ENCODE measurements around the gene DLX3. TPM values are rescaled to one million over a fixed set of nuclear protein-coding genes. Genes with fewer than 3 reads are reported as not detected.
A peak's percentile ranks its signal among the peaks of the same experiment; 100 is the strongest.

Gene DLX3
- total and polyA plus RNA-seq, 12 donors: 0.03 to 0.23 (median 0.11) TPM; not detected in 9

- ATAC-seq: peak in 3 of 8 donors; percentile 27 to 43 (median 40)
- Histone ChIP-seq H3K27me3 (peaks cover 29 to 98% (median 93%) of the 10 kb centered on the region in 7 donors), H3K9me3 (no peaks in the 10 kb centered on the region), H3K4me1 (peaks cover 7 to 37% (median 31%) of the 10 kb centered on the region in 9 donors), H3K27ac (peak overlapping the region in 1 of 10 donors; percentile 4), H3K4me3 (peak overlapping the region; percentile 29 to 56 (median 46)), H3K36me3 (no peaks in the 10 kb centered on the region)
- TF ChIP-seq CTCF (IDR thresholded peaks at IDR 0.05): no peak
- intact Hi-C loops (cut with DNase I): loop anchor here in 6 of 10 donors (5.0 to 10.0 kb wide), 3 partner anchors 41 to 289 kb away; partner anchors contain the start of gene SLC35B1 (in 5 of the 6)
- WGBS, 2 donors: 1 to 2% methylated on average over 58 to 77 of the region's 77 CpGs
- DNase-seq: no peak
Observed at GRCh38 chr17:49993423-49994060, 1.5 kb downstream of the DLX3 start.

- no peak for TF ChIP-seq CTCF (IDR thresholded peaks at IDR 0.05)
- peaks cover 29 to 98% (median 94%) of the 10 kb centered on the region in 7 donors for H3K27me3 ChIP-seq
- WGBS, 2 donors: 14 to 19% methylated on average over 23 of the region's 23 CpGs
- intact Hi-C loops (cut with DNase I): loop anchor here in 6 of 10 donors (5.0 to 10.0 kb wide), 3 partner anchors 41 to 288 kb away; partner anchors contain the start of gene SLC35B1 (in 5 of the 6)
- peak overlapping the region in 1 of 10 donors; percentile 4 for H3K27ac ChIP-seq
- H3K9me3 ChIP-seq: no peaks in the 10 kb centered on the region
- no peaks in the 10 kb centered on the region for H3K36me3 ChIP-seq
- ATAC-seq (no peak), DNase-seq (no peak)
- H3K4me3 ChIP-seq: peak overlapping the region; percentile 29 to 56 (median 46)
- H3K4me1 ChIP-seq: peaks cover 7 to 39% (median 30%) of the 10 kb centered on the region in 9 donors
Observed at GRCh38 chr17:49992933-49993422, 2.0 kb downstream of the DLX3 start.

GRCh38 chr17:49992191-49992932 lies 2.7 kb downstream of the DLX3 start:
- intact Hi-C loops (cut with DNase I): loop anchor here in 6 of 10 donors (5.0 to 10.0 kb wide), 3 partner anchors 40 to 288 kb away; partner anchors contain the start of gene SLC35B1 (in 5 of the 6)
- ATAC-seq (no peak), DNase-seq (no peak)
- TF ChIP-seq CTCF (IDR thresholded peaks at IDR 0.05): no peak
- no peaks in the 10 kb centered on the region for H3K36me3 ChIP-seq
- H3K4me3 ChIP-seq: no peak overlapping the region
- H3K9me3 ChIP-seq: no peaks in the 10 kb centered on the region
- H3K4me1 ChIP-seq: peaks cover 7 to 40% (median 29%) of the 10 kb centered on the region in 9 donors
- 68 to 78% methylated on average over 13 of the region's 13 CpGs for WGBS, 2 donors
- peaks cover 29 to 98% (median 94%) of the 10 kb centered on the region in 7 donors for H3K27me3 ChIP-seq
- H3K27ac ChIP-seq: no peak overlapping the region

DNA sequence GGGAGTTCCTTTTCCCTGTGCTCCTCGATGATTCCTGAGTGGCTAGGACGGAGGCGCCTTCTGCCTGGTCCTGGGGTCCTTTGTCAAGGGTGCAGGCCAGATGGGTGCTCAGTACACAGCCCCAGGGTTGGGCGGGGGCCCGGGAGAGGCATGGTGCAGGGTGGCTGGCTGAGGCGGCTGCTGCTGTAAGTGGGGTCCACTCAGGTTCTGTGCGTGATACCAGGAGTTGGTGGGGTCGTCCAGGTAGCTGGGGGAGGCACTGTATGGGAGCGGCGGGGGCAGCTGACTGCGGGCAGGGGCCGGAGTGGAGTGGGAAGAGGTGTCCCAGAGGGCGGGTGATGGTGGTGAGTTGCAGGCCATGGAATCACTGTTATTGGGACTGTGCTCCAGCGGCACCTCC lies 3.6 kb downstream of the DLX3 start:
- Histone ChIP-seq H3K4me3 (no peak overlapping the region), H3K36me3 (no peaks in the 10 kb centered on the region), H3K27ac (no peak overlapping the region), H3K4me1 (peaks cover 3 to 31% (median 20%) of the 10 kb centered on the region in 9 donors), H3K9me3 (no peaks in the 10 kb centered on the region), H3K27me3 (peaks cover 21 to 98% (median 94%) of the 10 kb centered on the region in 7 donors)
- no peak for TF ChIP-seq CTCF (IDR thresholded peaks at IDR 0.05)
- WGBS, 2 donors: 78 to 82% methylated on average over 14 of the region's 14 CpGs
- no peak for ATAC-seq
- no peak for DNase-seq
- intact Hi-C loops (cut with DNase I): loop anchor here in 6 of 10 donors (5.0 to 10.0 kb wide), 3 partner anchors 39 to 287 kb away; partner anchors contain the start of gene SLC35B1 (in 5 of the 6)

Data from heart right ventricle (tissue), 16 donors.